Right lobe of liver (tissue), 4 donors: ENCODE results near the gene CFAP90.

Experiments used
- POLR2A ChIP-seq: fragments of 450-650 bp; IDR thresholded peaks from one replicate; pipeline ENCODE4 v1.6.1; 2017; ENCODE audit warnings: antibody characterized with exemption, mild to moderate bottlenecking
- TF ChIP-seq, protein P1 (sequence below), 4 donors: fragments of 200-600 bp in 3 of 4; fragments of 450-650 bp in 1 of 4; IDR thresholded peaks; one replicate each; pipeline versions ENCODE4 v1.5.1 to v1.8.0; 2016 to 2022; ENCODE audit warnings: antibody characterized with exemption in 4 of 4, mild to moderate bottlenecking in 2 of 4
- donor health status: DM: no; HTN: no; CAD: no.
- donor health status: DM: no; HTN: no; CAD: no.
- donor health status: DM: no; HTN: yes; CAD: no.

DNA sequence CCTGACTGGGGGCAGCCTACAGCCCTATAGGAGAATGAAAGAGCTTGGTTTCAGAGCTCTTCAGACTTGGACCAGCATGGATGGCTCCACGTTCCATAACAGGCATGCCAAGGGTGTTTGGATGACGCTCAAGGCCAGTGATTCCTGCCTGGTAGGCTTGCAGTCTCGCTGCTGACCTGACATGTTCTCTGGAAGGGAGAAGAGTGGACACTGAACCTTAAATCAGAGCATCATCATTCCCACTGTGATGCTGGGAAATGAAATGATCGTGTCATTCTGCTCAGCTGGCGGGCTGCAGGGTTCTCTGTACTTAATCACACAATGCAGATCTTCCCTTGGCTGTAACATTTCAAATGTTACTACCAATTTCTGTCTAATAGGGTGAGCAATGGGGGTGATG is 57.0 kb downstream of the CFAP90 start:
- TF ChIP-seq, protein P1, sequence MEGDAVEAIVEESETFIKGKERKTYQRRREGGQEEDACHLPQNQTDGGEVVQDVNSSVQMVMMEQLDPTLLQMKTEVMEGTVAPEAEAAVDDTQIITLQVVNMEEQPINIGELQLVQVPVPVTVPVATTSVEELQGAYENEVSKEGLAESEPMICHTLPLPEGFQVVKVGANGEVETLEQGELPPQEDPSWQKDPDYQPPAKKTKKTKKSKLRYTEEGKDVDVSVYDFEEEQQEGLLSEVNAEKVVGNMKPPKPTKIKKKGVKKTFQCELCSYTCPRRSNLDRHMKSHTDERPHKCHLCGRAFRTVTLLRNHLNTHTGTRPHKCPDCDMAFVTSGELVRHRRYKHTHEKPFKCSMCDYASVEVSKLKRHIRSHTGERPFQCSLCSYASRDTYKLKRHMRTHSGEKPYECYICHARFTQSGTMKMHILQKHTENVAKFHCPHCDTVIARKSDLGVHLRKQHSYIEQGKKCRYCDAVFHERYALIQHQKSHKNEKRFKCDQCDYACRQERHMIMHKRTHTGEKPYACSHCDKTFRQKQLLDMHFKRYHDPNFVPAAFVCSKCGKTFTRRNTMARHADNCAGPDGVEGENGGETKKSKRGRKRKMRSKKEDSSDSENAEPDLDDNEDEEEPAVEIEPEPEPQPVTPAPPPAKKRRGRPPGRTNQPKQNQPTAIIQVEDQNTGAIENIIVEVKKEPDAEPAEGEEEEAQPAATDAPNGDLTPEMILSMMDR (IDR thresholded peaks at IDR 0.05): no peak
- no peak for TF ChIP-seq POLR2A
